NT2/D1 (cell line): ENCODE measurements around the gene DNAJC27.

Experiments
- YY1 ChIP-seq: IDR thresholded peaks from 2 replicates; pipeline ENCODE4 v1.6.1; 2011; ENCODE audit not compliant: insufficient read length, insufficient read depth
- ZNF274 ChIP-seq: IDR thresholded peaks from 2 replicates; pipeline ENCODE4 v1.6.1; 2011; ENCODE audit warnings: mild to moderate bottlenecking, low read depth, low read length

- TF ChIP-seq YY1, result no peak
- TF ChIP-seq ZNF274, result no peak
Measured at GRCh38 chr2:24935145-24935544, 36.6 kb downstream of the DNAJC27 start.
